ENCODE results near the gene PTPRB. TPM values are rescaled to one million over a fixed set of nuclear protein-coding genes. Genes with fewer than 3 reads are reported as not detected.

The PTPRB gene
- total RNA-seq, 1 experiment from 2014 or later: not detected

DNA sequence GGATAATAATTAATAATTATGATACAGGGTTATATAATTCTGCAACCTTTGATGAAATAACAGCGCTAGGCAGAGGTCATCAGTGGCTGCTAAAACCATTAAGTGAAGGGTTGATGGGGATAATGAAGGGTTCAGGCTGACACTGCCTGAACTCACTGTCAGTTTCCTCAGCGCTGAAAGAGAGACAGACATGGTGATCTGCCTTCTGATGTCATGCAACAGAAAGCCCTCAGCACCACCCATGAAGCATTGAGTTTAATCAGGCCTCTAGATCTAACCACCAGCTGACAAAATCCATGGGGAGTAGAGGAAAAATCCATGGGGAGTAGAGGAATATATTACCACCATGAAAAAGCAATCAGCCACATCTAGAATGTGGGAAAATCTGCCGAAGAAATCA, 107.6 kb downstream of the PTPRB start:
- Histone ChIP-seq H3K27ac (ENCODE audit: low read depth, low read length, poor library complexity, severe bottlenecking) (no peak overlapping the region), H3K9me3 (ENCODE audit: low read depth, low read length, poor library complexity, severe bottlenecking) (no peaks in the 10 kb centered on the region), H3K36me3 (ENCODE audit: insufficient read depth, low read length, poor library complexity, severe bottlenecking) (no peaks in the 10 kb centered on the region), H3K27me3 (replicated peaks; ENCODE audit: insufficient read depth, low read depth, low read length, poor library complexity) (no peaks in the 10 kb centered on the region), H3K4me1 (ENCODE audit: insufficient read depth, low read length, poor library complexity, severe bottlenecking) (no peaks in the 10 kb centered on the region), H3K4me3 (ENCODE audit: low read depth, low read length, poor library complexity, severe bottlenecking) (no peak overlapping the region)
- DNase-seq (ENCODE audit: low spot score): peak; percentile 3
- ChIA-PET CTCF (no interaction called here), POLR2A (ENCODE audit: low non-redundant PET) (no interaction called here)
- BruUV-seq (replicated peaks): no TSS peak
- intact Hi-C loops (cut with micrococcal nuclease; ENCODE audit: unreplicated experiment): no loop called here
- TF ChIP-seq, protein P1, sequence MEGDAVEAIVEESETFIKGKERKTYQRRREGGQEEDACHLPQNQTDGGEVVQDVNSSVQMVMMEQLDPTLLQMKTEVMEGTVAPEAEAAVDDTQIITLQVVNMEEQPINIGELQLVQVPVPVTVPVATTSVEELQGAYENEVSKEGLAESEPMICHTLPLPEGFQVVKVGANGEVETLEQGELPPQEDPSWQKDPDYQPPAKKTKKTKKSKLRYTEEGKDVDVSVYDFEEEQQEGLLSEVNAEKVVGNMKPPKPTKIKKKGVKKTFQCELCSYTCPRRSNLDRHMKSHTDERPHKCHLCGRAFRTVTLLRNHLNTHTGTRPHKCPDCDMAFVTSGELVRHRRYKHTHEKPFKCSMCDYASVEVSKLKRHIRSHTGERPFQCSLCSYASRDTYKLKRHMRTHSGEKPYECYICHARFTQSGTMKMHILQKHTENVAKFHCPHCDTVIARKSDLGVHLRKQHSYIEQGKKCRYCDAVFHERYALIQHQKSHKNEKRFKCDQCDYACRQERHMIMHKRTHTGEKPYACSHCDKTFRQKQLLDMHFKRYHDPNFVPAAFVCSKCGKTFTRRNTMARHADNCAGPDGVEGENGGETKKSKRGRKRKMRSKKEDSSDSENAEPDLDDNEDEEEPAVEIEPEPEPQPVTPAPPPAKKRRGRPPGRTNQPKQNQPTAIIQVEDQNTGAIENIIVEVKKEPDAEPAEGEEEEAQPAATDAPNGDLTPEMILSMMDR (conservative IDR thresholded peaks at IDR 0.05; ENCODE audit: low read depth, low read length): no peak
- TF ChIP-seq EZH2 (IDR thresholded peaks at IDR 0.05; ENCODE audit: borderline replicate concordance, low read depth, low read length, poor library complexity, severe bottlenecking): no peak

DNA sequence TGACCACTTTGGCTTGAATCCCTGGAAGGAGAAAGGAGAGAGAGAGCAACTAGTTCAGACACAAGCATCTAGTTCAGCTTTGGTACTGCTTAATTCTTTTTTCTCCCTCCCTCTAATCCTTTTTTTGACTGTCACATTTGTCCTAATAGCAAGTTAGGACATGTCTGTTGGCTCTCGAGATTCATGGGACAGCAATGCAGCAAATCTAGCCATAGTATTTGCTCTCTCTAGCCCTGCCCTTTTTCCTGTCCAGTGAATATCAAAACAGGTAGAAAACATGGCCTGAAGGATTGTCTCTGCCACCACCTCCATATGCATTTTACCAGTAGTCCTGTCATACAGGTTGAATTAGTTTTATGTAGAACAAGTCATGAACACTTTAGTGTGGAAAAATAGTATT, 116.4 kb downstream of the PTPRB start:
- TF ChIP-seq EZH2 (IDR thresholded peaks at IDR 0.05; ENCODE audit: borderline replicate concordance, low read depth, low read length, poor library complexity, severe bottlenecking): no peak
- TF ChIP-seq, protein P1 (conservative IDR thresholded peaks at IDR 0.05; ENCODE audit: low read depth, low read length): no peak
- POLR2A ChIA-PET (ENCODE audit: low non-redundant PET): no interaction called here
- no TSS peak for BruUV-seq (replicated peaks)

DNA sequence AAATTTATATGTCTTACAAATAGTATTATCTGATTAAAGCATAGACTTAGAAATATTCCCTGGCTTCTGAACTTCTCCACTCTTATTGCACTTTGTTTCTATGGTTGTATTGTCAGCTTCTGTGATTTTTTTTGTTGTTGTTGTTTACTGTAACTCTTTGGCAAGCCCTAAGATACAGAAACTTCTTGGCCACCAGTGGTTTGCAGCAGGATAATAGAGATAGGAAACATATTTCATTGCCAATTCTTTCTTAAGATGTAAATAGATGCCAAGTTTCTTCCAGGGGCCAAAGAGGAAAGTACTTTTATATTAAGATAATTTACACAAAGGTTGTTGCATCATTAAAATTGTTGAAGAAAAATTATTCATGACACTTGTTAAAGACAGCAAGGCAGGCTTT, 123.8 kb downstream of the PTPRB start:
- no TSS peak for BruUV-seq (replicated peaks)
- POLR2A ChIA-PET (ENCODE audit: low non-redundant PET): no interaction called here
- DNase-seq (ENCODE audit: low spot score): no peak
- no peaks in the 10 kb centered on the region for H3K27me3 ChIP-seq (replicated peaks; ENCODE audit: insufficient read depth, low read depth, low read length, poor library complexity)
- TF ChIP-seq EZH2 (IDR thresholded peaks at IDR 0.05; ENCODE audit: borderline replicate concordance, low read depth, low read length, poor library complexity, severe bottlenecking): no peak
- TF ChIP-seq, protein P1 (conservative IDR thresholded peaks at IDR 0.05; ENCODE audit: low read depth, low read length): no peak
- intact Hi-C loops (cut with micrococcal nuclease; ENCODE audit: unreplicated experiment): no loop called here
- H3K4me1 ChIP-seq (ENCODE audit: insufficient read depth, low read length, poor library complexity, severe bottlenecking): no peaks in the 10 kb centered on the region
- H3K27ac ChIP-seq (ENCODE audit: low read depth, low read length, poor library complexity, severe bottlenecking): no peak overlapping the region
- H3K4me3 ChIP-seq (ENCODE audit: low read depth, low read length, poor library complexity, severe bottlenecking): no peak overlapping the region
- H3K9me3 ChIP-seq (ENCODE audit: low read depth, low read length, poor library complexity, severe bottlenecking): no peaks in the 10 kb centered on the region
- H3K36me3 ChIP-seq (ENCODE audit: insufficient read depth, low read length, poor library complexity, severe bottlenecking): no peaks in the 10 kb centered on the region
- CTCF ChIA-PET: no interaction called here

More for the DNA sequence above, 116.4 kb downstream of the PTPRB start:
- Histone ChIP-seq H3K4me3 (ENCODE audit: low read depth, low read length, poor library complexity, severe bottlenecking) (no peak overlapping the region), H3K9me3 (ENCODE audit: low read depth, low read length, poor library complexity, severe bottlenecking) (no peaks in the 10 kb centered on the region), H3K27ac (ENCODE audit: low read depth, low read length, poor library complexity, severe bottlenecking) (no peak overlapping the region), H3K36me3 (ENCODE audit: insufficient read depth, low read length, poor library complexity, severe bottlenecking) (no peaks in the 10 kb centered on the region), H3K4me1 (ENCODE audit: insufficient read depth, low read length, poor library complexity, severe bottlenecking) (no peaks in the 10 kb centered on the region), H3K27me3 (replicated peaks; ENCODE audit: insufficient read depth, low read depth, low read length, poor library complexity) (no peaks in the 10 kb centered on the region)
- intact Hi-C loops (cut with micrococcal nuclease; ENCODE audit: unreplicated experiment): no loop called here
- DNase-seq (ENCODE audit: low spot score): no peak
- CTCF ChIA-PET: no interaction called here
